Measurements from ENCODE around the gene TRIM44. TPM values are rescaled to one million over a fixed set of nuclear protein-coding genes. Genes with fewer than 3 reads are reported as not detected.

Gene TRIM44
- total and polyA plus RNA-seq, 8 donors, result 6.3 to 55.4 (median 36.4) TPM

DNA sequence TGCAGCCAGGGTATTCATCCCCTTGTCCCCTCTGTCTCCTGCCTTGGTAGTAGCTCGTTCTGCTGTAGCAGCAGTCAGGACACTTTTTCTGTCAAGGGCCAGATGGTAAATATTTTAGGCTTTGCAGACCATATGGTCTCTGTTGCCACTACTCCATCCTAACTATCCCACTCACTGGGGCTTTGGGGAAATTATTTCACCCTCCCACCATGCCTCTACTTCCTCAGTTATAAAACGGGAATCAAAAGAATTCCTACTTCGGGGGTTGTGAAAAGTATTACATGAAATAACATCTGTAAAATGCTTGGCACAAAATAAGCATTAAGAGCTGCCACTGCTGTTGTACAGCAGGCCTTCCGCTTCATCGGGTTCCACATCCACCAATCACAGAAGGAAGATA is 191.4 kb downstream of the TRIM44 start:
- no peaks in the 10 kb centered on the region for H3K27me3 ChIP-seq
- intact Hi-C loops (cut with DNase I), result no loop called here
- no peak overlapping the region for H3K27ac ChIP-seq
- 76 to 90% methylated on average over 5 of the region's 5 CpGs for WGBS, 2 donors
- TF ChIP-seq, protein P1, sequence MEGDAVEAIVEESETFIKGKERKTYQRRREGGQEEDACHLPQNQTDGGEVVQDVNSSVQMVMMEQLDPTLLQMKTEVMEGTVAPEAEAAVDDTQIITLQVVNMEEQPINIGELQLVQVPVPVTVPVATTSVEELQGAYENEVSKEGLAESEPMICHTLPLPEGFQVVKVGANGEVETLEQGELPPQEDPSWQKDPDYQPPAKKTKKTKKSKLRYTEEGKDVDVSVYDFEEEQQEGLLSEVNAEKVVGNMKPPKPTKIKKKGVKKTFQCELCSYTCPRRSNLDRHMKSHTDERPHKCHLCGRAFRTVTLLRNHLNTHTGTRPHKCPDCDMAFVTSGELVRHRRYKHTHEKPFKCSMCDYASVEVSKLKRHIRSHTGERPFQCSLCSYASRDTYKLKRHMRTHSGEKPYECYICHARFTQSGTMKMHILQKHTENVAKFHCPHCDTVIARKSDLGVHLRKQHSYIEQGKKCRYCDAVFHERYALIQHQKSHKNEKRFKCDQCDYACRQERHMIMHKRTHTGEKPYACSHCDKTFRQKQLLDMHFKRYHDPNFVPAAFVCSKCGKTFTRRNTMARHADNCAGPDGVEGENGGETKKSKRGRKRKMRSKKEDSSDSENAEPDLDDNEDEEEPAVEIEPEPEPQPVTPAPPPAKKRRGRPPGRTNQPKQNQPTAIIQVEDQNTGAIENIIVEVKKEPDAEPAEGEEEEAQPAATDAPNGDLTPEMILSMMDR (IDR thresholded peaks at IDR 0.05), result no peak
- H3K4me3 ChIP-seq, result no peak overlapping the region
- H3K4me1 ChIP-seq, result no peaks in the 10 kb centered on the region
- DNase-seq (no peak), FAIRE-seq (no peak), ATAC-seq (no peak)
- H3K9me3 ChIP-seq, result no peaks in the 10 kb centered on the region
- H3K36me3 ChIP-seq, result no peaks in the 10 kb centered on the region

DNA sequence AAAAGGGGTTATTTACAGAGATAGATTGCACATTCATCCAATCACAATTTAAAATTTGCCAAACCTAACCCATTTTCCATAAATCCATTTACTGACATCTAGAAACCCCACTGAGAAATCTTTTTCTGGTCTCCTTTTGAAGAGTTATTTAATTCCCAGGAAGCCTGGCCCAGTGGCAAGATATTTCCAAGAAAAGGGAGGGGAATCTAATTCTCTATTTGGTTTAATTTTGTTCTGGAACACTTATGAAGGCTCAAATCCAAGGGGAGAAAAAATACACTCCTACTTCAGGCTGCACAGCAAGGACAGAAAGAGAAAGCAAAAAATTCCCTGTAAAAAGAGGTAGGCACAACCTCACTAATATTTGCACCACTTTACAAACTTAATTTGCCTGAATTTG is 193.1 kb downstream of the TRIM44 start:
- Histone ChIP-seq H3K27me3 (no peaks in the 10 kb centered on the region), H3K9me3 (no peaks in the 10 kb centered on the region), H3K4me1 (no peaks in the 10 kb centered on the region), H3K4me3 (no peak overlapping the region), H3K27ac (no peak overlapping the region), H3K36me3 (no peaks in the 10 kb centered on the region)
- intact Hi-C loops (cut with DNase I), result no loop called here
- no peak for DNase-seq
- FAIRE-seq, result no peak
- no peak for ATAC-seq
- TF ChIP-seq, protein P1 (IDR thresholded peaks at IDR 0.05), result no peak

- FAIRE-seq, result no peak
- 80 to 85% methylated on average over 2 of the region's 2 CpGs for WGBS, 2 donors
- no peak for ATAC-seq
- intact Hi-C loops (cut with DNase I), result no loop called here
- Histone ChIP-seq H3K9me3 (no peaks in the 10 kb centered on the region), H3K27ac (no peak overlapping the region), H3K4me1 (no peaks in the 10 kb centered on the region), H3K4me3 (no peak overlapping the region), H3K36me3 (no peaks in the 10 kb centered on the region), H3K27me3 (no peaks in the 10 kb centered on the region)
- TF ChIP-seq, protein P1 (IDR thresholded peaks at IDR 0.05), result no peak
- DNase-seq, result no peak
Observed at GRCh38 chr11:35856259-35856658, 193.7 kb downstream of the TRIM44 start.

GRCh38 chr11:35856756-35857155 is 194.2 kb downstream of the TRIM44 start:
- TF ChIP-seq, protein P1 (IDR thresholded peaks at IDR 0.05), result no peak
- no peak for FAIRE-seq
- H3K4me1 ChIP-seq, result no peaks in the 10 kb centered on the region
- no peak for DNase-seq
- no peaks in the 10 kb centered on the region for H3K9me3 ChIP-seq
- no peak overlapping the region for H3K27ac ChIP-seq
- no peaks in the 10 kb centered on the region for H3K27me3 ChIP-seq
- no peak overlapping the region for H3K4me3 ChIP-seq
- no peak for ATAC-seq
- H3K36me3 ChIP-seq, result no peaks in the 10 kb centered on the region
- intact Hi-C loops (cut with DNase I), result no loop called here

- DNase-seq, result no peak
- FAIRE-seq, result no peak
- no peak for ATAC-seq
- H3K27ac ChIP-seq, result no peak overlapping the region
- intact Hi-C loops (cut with DNase I), result no loop called here
- H3K27me3 ChIP-seq, result no peaks in the 10 kb centered on the region
- no peaks in the 10 kb centered on the region for H3K36me3 ChIP-seq
- TF ChIP-seq, protein P1 (IDR thresholded peaks at IDR 0.05), result no peak
- no peaks in the 10 kb centered on the region for H3K4me1 ChIP-seq
- H3K9me3 ChIP-seq, result no peaks in the 10 kb centered on the region
- WGBS, 2 donors, result 87 to 92% methylated on average over 3 of the region's 3 CpGs
- no peak overlapping the region for H3K4me3 ChIP-seq
Observed at GRCh38 chr11:35857922-35858321, 195.3 kb downstream of the TRIM44 start.
